ENCODE measurements around the gene RLF.

The RLF gene

GRCh38 chr1:40161125-40161887 lies at the start of gene RLF:
Gene RLF, plus strand, starts transcription at chr1:40161387. Its CDS starts 13 bp downstream, at chr1:40161400.
- peak; percentile 97 for DNase-seq

- no peak for DNase-seq
Observed at GRCh38 chr1:40114400-40114799, 46.8 kb upstream of the RLF start.

- DNase-seq = no peak
Observed at GRCh38 chr1:40120128-40120527, 41.1 kb upstream of the RLF start.

- DNase-seq = no peak
Observed at GRCh38 chr1:40122855-40123254, 38.3 kb upstream of the RLF start.

GRCh38 chr1:40130892-40131291 lies 30.3 kb upstream of the RLF start:
- no peak for DNase-seq

GRCh38 chr1:40132383-40133311 lies 28.5 kb upstream of the RLF start:
- no peak for DNase-seq

- DNase-seq = no peak
Observed at GRCh38 chr1:40133312-40133665, 27.9 kb upstream of the RLF start.

GRCh38 chr1:40133839-40134238 lies 27.3 kb upstream of the RLF start:
- DNase-seq = no peak

GRCh38 chr1:40140211-40140973 lies 20.8 kb upstream of the RLF start:
- peak; percentile 19 for DNase-seq

- DNase-seq = no peak
Observed at GRCh38 chr1:40141878-40142535, 19.2 kb upstream of the RLF start.

- peak; percentile 62 for DNase-seq
Observed at GRCh38 chr1:40143891-40144575, 17.2 kb upstream of the RLF start.

- no peak for DNase-seq
Observed at GRCh38 chr1:40151457-40152079, 9.6 kb upstream of the RLF start.

GRCh38 chr1:40153073-40153770 lies 8.0 kb upstream of the RLF start:
- peak; percentile 51 for DNase-seq

GRCh38 chr1:40155135-40155534 lies 6.1 kb upstream of the RLF start:
- DNase-seq = no peak

GRCh38 chr1:40155910-40156309 lies 5.3 kb upstream of the RLF start:
- no peak for DNase-seq

GRCh38 chr1:40160806-40161124 lies 422 bp upstream of the RLF start:
- no peak for DNase-seq

- DNase-seq = peak; percentile 12
Observed at GRCh38 chr1:40161888-40162397, 756 bp downstream of the RLF start.

- no peak for DNase-seq
Observed at GRCh38 chr1:40162753-40163441, 1.7 kb downstream of the RLF start.

- DNase-seq = no peak
Observed at GRCh38 chr1:40167317-40167716, 6.1 kb downstream of the RLF start.

GRCh38 chr1:40171036-40171435 lies 9.8 kb downstream of the RLF start:
- DNase-seq = no peak
